Activated CD4-positive, CD25-positive, alpha-beta regulatory T cell (primary cell): ENCODE results near the gene OVCA2.
"Not testable (repeated sequence)": the region's sequence is repeated elsewhere in the genome, so short reads cannot be mapped to it uniquely, and the experiment has no call there.

ENCODE experiments used
- DNase-seq, 4 experiments: peaks; one replicate each; lab custom pipeline; 2025; lab: John Stamatoyannopoulos, UW

OVCA2 gene

GRCh38 chr17:2041561-2042389, at the start of gene OVCA2:
TSS of gene OVCA2 (plus strand) at chr17:2042022. CDS start at chr17:2042048, 26 bp downstream.
- peak; percentile 94 to 97 (median 96) for DNase-seq

- DNase-seq = no peak
Measured at GRCh38 chr17:1992541-1992940, 49.3 kb upstream of the OVCA2 start.

GRCh38 chr17:1994707-1995106, 47.1 kb upstream of the OVCA2 start:
- no peak for DNase-seq

GRCh38 chr17:1995321-1995892, 46.4 kb upstream of the OVCA2 start:
- no peak for DNase-seq

- no peak for DNase-seq
Measured at GRCh38 chr17:1995907-1996799, 45.7 kb upstream of the OVCA2 start.

- DNase-seq = no peak
Measured at GRCh38 chr17:1996800-1997288, 45.0 kb upstream of the OVCA2 start.

GRCh38 chr17:1997289-1997926, 44.4 kb upstream of the OVCA2 start:
- no peak for DNase-seq

GRCh38 chr17:1997927-1998742, 43.7 kb upstream of the OVCA2 start:
- no peak for DNase-seq

GRCh38 chr17:1999557-2000251, 42.1 kb upstream of the OVCA2 start:
- DNase-seq = no peak

GRCh38 chr17:2002767-2003329, 39.0 kb upstream of the OVCA2 start:
- DNase-seq = no peak

GRCh38 chr17:2003525-2003924, 38.3 kb upstream of the OVCA2 start:
- no peak for DNase-seq

GRCh38 chr17:2004435-2004952, 37.3 kb upstream of the OVCA2 start:
- no peak for DNase-seq

- no peak for DNase-seq
Measured at GRCh38 chr17:2008332-2009126, 33.3 kb upstream of the OVCA2 start.

GRCh38 chr17:2009737-2010136, 32.1 kb upstream of the OVCA2 start:
- no peak for DNase-seq

GRCh38 chr17:2011411-2012371, 30.1 kb upstream of the OVCA2 start:
- no peak for DNase-seq

GRCh38 chr17:2012499-2012898, 29.3 kb upstream of the OVCA2 start:
- no peak for DNase-seq

GRCh38 chr17:2013220-2013993, 28.4 kb upstream of the OVCA2 start:
- DNase-seq = not testable (repeated sequence)
